ENCODE data around the gene TRAM1L1. TPM values are rescaled to one million over a fixed set of nuclear protein-coding genes. Genes with fewer than 3 reads are reported as not detected.

The TRAM1L1 gene
- 0.09 and 0.36 TPM in 2 replicates for total RNA-seq

GRCh38 chr4:117084866-117085701 is at the start of gene TRAM1L1:
Gene TRAM1L1, minus strand, starts transcription at chr4:117085576. Its CDS starts 183 bp downstream, at chr4:117085393.

